ENCODE measurements around the gene CHGA. TPM values are rescaled to one million over a fixed set of nuclear protein-coding genes. Genes with fewer than 3 reads are reported as not detected.
A peak's percentile ranks its signal among the peaks of the same experiment; 100 is the strongest.

Gene CHGA
- total RNA-seq, 2 donors from 2014 or later = not detected

DNA sequence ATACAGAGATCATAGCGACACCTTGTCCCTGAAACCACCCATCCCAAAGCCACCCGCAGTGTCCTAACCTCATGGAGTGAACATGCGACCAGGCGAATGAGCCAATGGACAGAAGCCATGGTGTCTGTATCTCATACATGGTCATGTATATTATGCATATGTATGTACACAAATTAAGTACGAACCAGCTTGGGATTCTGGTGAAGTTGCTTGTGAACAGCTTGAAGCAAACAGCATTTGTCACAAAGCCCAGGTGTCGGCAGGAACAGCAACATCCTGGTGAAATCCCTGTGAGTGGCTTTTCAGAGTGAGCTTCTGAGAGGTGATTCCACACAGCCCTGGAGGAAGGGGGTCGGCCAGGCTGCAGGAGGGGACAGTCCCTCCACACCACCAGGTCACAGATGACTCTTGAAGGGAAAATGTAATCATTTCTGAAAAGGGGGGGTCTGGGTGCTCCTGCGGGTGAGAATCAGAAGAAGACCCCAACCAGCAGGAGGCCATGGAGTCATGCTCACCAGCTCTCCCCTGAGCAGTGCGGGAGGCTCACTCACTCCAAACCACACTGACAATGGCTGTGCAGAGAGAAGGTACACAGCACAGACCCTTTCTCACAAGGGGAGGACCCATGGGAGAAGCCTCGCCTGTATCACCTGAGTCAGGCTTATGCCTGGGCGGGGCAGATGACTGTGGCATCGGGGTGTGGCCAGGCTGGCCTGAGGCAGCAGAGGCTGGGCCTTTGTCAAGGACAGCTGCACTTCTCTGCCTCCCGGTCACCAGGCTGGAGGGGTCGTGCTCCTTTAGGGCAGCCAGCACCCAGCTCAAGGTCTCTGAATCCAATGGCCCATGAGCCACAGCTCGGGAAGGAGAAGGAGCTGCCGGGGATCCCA, 14.3 kb downstream of the CHGA start:
- H3K27ac Mint-ChIP-seq = no peak overlapping the region
- ATAC-seq (replicated peaks in 1 of 2) (peak; percentile 35 to 39), DNase-seq (no peak)
- no peak overlapping the region for H3K4me3 Mint-ChIP-seq
- no peaks in the 10 kb centered on the region for H3K4me1 Mint-ChIP-seq (ENCODE audit: low read depth)
- no peaks in the 10 kb centered on the region for H3K27me3 Mint-ChIP-seq (ENCODE audit: low read depth)
- H3K9me3 Mint-ChIP-seq = no peaks in the 10 kb centered on the region
- H3K36me3 Mint-ChIP-seq (ENCODE audit: insufficient read depth in 2 of 2) = no peaks in the 10 kb centered on the region

DNA sequence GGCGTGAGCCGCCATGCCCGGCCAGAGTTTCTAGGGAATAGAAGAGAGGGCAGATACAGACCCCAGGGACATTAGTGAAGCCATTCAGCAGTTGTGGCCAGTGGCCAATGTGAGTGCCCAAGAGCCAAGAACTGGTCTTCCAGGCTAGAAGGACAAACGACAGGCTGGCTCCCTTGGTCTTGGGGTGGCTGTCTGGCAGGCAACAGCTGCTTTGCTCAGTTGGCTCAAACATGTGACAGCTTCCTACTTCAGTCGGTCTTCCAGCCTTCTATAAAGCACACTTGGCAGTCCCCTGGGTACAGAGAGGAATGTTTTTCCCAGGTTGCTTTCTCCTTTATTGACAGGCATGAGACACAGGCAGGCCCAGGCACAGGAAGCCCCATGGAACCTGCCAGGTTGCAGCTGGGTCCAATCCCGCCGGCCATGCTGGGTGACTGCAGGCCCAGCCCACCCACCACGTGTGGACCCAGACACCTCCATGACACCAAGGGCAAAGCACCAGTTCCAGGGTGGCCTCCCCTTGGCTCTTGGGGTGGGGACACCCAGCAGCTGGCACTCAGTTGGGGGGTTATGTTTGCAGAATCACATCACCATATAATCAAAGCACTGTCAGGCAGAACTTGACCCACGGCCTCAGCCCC, 15.4 kb downstream of the CHGA start:
- no peaks in the 10 kb centered on the region for H3K9me3 Mint-ChIP-seq
- H3K4me3 Mint-ChIP-seq = no peak overlapping the region
- ATAC-seq (replicated peaks in 1 of 2) (no peak), DNase-seq (no peak)
- no peaks in the 10 kb centered on the region for H3K36me3 Mint-ChIP-seq (ENCODE audit: insufficient read depth in 2 of 2)
- no peak overlapping the region for H3K27ac Mint-ChIP-seq
- no peaks in the 10 kb centered on the region for H3K27me3 Mint-ChIP-seq (ENCODE audit: low read depth)
- no peaks in the 10 kb centered on the region for H3K4me1 Mint-ChIP-seq (ENCODE audit: low read depth)

DNA sequence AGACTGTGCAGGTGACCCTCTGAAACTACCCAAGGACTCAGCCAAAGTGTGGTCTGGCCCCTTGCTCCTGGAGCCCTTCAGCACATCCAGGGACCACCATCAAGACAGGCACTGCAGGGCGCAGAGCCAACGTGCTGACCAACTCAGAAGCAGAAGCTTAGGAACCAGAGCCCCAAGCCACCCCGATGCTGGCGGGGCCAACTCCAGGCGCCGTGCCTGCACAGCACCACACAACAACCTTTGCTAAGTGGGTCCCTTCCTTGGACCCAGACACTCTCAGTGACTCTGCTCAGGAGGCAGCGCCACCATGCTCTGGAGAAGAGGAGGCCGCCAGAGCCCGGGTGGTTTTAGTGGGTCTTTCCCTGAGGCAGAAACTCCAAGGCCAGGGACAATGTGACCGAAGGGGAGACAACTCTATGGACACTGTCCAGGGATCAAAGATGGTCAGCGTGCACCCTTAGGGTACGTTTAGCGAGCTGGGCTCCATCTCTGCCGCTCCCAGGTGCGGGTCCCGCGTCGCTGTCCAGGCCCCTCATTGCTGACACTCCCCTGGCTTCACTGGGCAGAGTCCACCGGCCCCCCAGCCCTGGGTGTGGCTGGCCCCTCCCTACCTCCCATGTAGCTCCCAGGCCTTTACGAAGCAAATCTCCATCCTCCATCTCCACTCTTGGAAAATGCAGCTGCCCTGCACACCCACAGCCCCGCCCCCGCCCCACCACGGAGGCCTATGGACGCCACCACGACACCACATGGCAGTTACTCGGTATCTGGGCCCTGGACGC, 16.1 kb downstream of the CHGA start:
- H3K4me3 Mint-ChIP-seq = no peak overlapping the region
- no peaks in the 10 kb centered on the region for H3K9me3 Mint-ChIP-seq
- no peaks in the 10 kb centered on the region for H3K4me1 Mint-ChIP-seq (ENCODE audit: low read depth)
- no peaks in the 10 kb centered on the region for H3K27me3 Mint-ChIP-seq (ENCODE audit: low read depth)
- DNase-seq = no peak
- H3K27ac Mint-ChIP-seq = no peak overlapping the region
- no peak for ATAC-seq (replicated peaks in 1 of 2)
- no peaks in the 10 kb centered on the region for H3K36me3 Mint-ChIP-seq (ENCODE audit: insufficient read depth in 2 of 2)

DNA sequence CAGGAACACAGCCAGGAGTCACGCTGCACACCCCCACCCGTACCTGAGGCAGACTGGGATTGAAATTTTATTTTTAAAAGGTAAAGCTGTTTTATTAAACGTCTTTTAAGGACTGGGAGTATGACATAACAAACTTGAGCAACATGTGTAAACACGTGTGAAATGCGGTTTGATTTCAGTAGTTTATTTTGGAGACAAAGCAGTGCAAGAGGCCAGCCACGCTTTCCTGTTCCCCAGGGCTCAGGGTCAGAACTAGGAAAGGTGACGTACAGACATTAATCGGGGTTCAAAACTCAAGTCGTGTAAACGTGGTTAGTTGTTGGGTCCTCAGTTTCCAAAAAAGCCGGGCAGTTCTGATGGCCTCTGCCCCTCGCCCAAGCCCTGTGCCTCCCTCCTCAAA, 16.7 kb downstream of the CHGA start:
- Mint-ChIP-seq H3K36me3 (ENCODE audit: insufficient read depth in 2 of 2) (no peaks in the 10 kb centered on the region), H3K9me3 (no peaks in the 10 kb centered on the region), H3K27ac (no peak overlapping the region), H3K4me3 (no peak overlapping the region), H3K27me3 (ENCODE audit: low read depth) (no peaks in the 10 kb centered on the region), H3K4me1 (ENCODE audit: low read depth) (no peaks in the 10 kb centered on the region)
- DNase-seq = no peak
- ATAC-seq (replicated peaks in 1 of 2) = no peak

DNA sequence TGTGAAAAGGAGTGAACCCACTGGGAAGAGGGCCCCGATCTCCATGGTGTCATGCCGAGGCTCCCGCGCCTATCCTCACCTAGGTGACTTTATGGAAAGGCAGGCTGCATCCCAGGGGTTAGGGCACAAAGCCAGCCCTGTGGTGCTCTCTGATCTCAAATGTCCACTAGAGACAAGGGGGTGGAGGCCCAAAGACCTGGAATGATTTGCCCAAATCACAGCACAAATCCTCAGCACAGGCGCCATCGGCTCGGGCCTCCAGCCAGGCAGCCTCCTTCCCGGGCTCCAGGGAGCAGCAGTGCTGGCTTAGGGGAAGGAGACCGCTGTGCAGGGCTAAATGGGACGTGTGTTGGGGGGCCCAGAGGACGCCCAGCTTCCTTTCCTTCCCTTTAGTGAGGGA, 17.6 kb downstream of the CHGA start:
- Mint-ChIP-seq H3K36me3 (ENCODE audit: insufficient read depth in 2 of 2) (no peaks in the 10 kb centered on the region), H3K9me3 (no peaks in the 10 kb centered on the region), H3K27me3 (ENCODE audit: low read depth) (no peaks in the 10 kb centered on the region), H3K27ac (no peak overlapping the region), H3K4me3 (no peak overlapping the region), H3K4me1 (ENCODE audit: low read depth) (no peaks in the 10 kb centered on the region)
- no peak for DNase-seq
- no peak for ATAC-seq (replicated peaks in 1 of 2)

DNA sequence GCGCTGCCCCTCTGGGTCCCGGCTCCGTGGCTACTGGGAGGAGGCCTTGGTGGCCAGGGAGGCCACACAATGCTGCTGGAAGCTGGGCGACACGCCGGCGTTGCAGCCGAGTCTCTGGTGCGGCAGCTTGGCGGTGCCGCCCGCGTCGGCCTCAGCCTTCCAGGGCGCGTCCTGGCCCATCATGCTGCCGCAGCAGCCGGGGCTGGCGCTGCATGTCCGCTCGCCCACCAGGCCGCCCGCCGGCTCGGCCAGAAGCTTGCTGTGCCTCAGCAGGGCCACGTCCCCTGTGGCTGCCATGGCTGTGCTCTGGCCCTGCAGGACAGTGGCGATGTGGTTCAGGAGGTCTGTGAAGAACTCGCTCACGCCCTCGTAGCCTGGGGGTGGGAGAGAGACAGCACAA, 18.6 kb downstream of the CHGA start:
- H3K36me3 Mint-ChIP-seq (ENCODE audit: insufficient read depth in 2 of 2) = no peaks in the 10 kb centered on the region
- ATAC-seq (replicated peaks in 1 of 2) = no peak
- no peaks in the 10 kb centered on the region for H3K9me3 Mint-ChIP-seq
- no peak overlapping the region for H3K4me3 Mint-ChIP-seq
- H3K27ac Mint-ChIP-seq = no peak overlapping the region
- no peaks in the 10 kb centered on the region for H3K4me1 Mint-ChIP-seq (ENCODE audit: low read depth)
- no peak for DNase-seq
- H3K27me3 Mint-ChIP-seq (ENCODE audit: low read depth) = no peaks in the 10 kb centered on the region

DNA sequence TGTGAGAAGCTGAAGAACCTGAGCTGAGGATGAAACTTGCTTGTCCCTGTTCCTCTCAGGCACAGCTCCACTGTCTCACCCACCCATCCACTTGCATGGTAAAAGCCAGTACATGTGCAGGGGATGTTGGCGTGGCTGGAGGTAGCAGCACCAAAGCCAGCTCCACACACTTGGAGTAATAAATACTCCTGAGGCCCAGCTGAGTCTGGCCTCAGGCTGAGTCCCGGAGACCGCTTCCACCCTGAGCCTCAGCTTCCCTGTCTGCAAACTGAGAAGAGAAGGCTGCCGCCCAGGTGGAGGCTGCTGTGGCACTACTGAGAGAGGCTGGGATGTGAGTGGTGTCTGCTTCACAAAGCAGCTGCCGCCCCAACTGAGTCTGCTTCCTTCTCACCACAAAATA, 19.2 kb downstream of the CHGA start:
- no peak for DNase-seq
- H3K36me3 Mint-ChIP-seq (ENCODE audit: insufficient read depth in 2 of 2) = no peaks in the 10 kb centered on the region
- ATAC-seq (replicated peaks in 1 of 2) = no peak
- H3K4me3 Mint-ChIP-seq = no peak overlapping the region
- no peaks in the 10 kb centered on the region for H3K27me3 Mint-ChIP-seq (ENCODE audit: low read depth)
- no peak overlapping the region for H3K27ac Mint-ChIP-seq
- no peaks in the 10 kb centered on the region for H3K4me1 Mint-ChIP-seq (ENCODE audit: low read depth)
- H3K9me3 Mint-ChIP-seq = no peaks in the 10 kb centered on the region

DNA sequence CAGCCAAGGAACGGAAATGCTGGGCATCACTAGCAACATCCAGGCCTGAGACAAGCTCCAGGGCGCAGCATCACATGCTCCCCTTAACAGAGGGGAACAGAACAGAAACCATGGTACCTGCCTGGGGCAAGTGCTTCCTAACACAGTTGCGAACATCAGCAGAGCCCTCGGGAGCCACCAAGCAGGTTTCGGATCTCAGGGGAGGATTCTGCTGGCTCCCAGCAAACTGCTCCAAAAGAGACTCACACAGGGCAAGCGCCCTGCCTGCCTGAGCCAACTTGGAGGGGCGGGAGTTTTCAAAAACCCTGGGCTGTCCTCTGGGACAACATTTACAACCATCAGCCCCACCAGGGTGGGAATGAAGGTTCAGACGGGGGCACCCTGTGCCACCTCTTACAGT, 19.6 kb downstream of the CHGA start:
- Mint-ChIP-seq H3K36me3 (ENCODE audit: insufficient read depth in 2 of 2) (no peaks in the 10 kb centered on the region), H3K27ac (no peak overlapping the region), H3K4me1 (ENCODE audit: low read depth) (no peaks in the 10 kb centered on the region), H3K9me3 (no peaks in the 10 kb centered on the region), H3K4me3 (no peak overlapping the region), H3K27me3 (ENCODE audit: low read depth) (no peaks in the 10 kb centered on the region)
- no peak for ATAC-seq (replicated peaks in 1 of 2)
- no peak for DNase-seq

DNA sequence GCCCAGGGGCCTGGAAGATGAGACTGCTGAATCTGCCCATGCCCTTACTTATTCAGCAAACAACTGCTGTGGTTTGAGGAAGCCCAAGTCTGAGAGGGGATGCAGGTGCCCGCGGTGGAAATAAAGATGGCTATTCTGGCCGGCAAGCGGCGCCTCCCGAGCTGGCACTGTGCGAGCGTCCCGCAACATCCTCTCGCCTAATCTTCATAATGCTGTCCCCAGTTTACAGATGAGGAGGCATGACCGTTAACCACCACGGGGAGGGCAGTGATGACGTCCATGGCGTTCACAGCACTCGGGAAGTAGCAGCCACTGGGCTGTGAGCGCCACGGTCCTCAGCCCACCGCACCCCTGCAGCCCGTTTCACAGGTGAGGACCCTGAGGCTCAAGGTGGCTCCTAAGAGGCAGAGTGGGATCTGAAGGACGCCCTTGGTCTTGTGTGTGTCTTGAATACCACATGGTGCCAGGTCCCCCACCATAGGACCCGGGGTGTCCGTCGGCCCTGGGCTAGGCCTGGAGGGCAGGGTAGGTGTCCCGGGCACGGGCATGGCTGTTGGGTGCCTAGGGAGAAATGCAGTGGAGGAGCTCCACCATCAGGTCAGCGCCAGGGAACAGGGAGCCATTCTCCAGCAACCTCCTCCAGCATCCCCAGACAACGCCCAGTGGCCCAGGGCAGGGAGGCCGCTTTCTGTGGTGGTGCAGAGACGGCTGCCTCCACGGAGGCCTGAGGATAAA, 20.2 kb downstream of the CHGA start:
- ATAC-seq (replicated peaks in 1 of 2) (no peak), DNase-seq (no peak)
- Mint-ChIP-seq H3K4me3 (no peak overlapping the region), H3K36me3 (ENCODE audit: insufficient read depth in 2 of 2) (no peaks in the 10 kb centered on the region), H3K27me3 (ENCODE audit: low read depth) (no peaks in the 10 kb centered on the region), H3K27ac (no peak overlapping the region), H3K9me3 (no peaks in the 10 kb centered on the region), H3K4me1 (ENCODE audit: low read depth) (no peaks in the 10 kb centered on the region)

DNA sequence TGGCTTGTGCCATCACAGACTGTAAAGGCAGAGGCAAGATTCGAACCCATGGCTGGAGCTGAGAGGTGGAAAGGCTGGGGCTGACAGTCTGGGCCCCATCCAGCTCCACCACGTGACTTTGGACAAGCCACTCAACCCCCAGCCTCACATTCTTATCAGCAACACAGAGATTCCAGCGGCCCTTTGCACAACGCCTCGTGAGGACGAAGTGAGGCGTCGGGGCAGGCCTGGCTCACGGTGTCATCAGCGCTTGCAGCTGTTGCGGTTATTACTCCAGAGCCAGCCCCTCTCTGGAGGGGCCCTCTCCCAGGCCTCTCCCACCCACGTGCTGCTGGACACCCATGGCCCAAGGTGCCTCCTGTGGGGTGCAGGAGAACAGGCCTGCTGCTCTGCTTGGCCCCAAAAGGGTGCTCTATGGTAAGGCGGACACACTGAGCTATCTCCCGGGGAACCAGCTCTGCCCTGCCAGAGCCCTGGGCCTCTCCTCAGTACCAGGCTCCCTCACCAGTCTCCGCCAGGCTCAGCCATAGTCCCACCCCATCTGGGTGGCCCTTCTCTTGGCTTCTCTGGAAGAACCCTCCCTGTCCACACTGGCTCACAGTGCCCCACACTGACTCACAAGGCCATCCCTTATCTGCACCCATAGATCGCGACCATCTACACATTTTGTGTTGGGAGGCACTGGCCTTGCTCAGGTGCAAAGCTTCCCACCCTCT, 21.1 kb downstream of the CHGA start:
- Mint-ChIP-seq H3K27ac (peak overlapping the region; percentile 48), H3K36me3 (ENCODE audit: insufficient read depth in 2 of 2) (no peaks in the 10 kb centered on the region)

DNA sequence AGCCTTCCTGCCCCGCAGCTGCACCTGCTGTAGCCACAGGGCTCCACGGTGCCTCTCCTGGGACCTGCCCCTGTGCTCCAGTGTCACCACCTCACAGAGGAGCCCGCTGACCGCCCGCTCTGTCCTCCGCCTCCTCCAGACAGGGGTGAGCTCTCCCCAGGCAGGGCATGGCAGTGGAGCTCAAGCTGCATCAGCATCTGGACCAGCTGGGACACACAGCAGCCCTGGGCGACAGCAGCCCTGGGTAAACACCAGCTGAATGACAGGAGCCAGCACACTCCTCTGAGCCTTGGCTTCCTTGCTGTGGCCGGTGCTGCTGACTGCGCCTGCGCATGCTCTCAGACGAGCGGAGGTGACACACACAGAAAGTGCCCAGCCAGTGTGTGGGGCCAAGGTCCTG, 22.0 kb downstream of the CHGA start:
- Mint-ChIP-seq H3K27ac (no peak overlapping the region), H3K27me3 (ENCODE audit: low read depth) (no peaks in the 10 kb centered on the region), H3K4me3 (no peak overlapping the region), H3K36me3 (ENCODE audit: insufficient read depth in 2 of 2) (no peaks in the 10 kb centered on the region), H3K9me3 (no peaks in the 10 kb centered on the region), H3K4me1 (ENCODE audit: low read depth) (no peaks in the 10 kb centered on the region)
- ATAC-seq (replicated peaks in 1 of 2) (no peak), DNase-seq (no peak)

More for the DNA sequence above, 21.1 kb downstream of the CHGA start:
- Mint-ChIP-seq H3K4me3 (no peak overlapping the region), H3K4me1 (ENCODE audit: low read depth) (no peaks in the 10 kb centered on the region), H3K9me3 (no peaks in the 10 kb centered on the region), H3K27me3 (ENCODE audit: low read depth) (no peaks in the 10 kb centered on the region)
- DNase-seq (no peak), ATAC-seq (replicated peaks in 1 of 2) (no peak)

DNA sequence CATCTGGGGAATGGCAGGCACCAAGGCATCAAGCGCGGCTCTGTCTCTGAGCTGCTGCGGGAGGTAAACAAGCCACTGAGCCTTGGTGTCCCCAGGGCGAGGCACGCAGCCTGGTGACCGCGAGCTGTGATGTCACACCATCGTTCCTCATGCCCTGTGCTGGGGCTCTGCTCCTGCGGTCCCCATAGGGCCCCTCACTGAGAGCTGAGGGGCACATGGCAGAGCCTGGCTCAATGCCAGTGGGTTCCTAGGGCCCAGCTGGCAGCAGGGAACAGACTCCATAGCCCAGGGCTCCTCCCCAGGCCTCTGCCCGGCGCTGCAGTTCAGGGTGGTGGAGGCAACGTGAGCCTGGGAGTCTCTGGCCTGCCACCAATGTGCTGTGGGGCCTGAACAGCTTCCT, 22.6 kb downstream of the CHGA start:
- H3K27me3 Mint-ChIP-seq (ENCODE audit: low read depth) = no peaks in the 10 kb centered on the region
- ATAC-seq (replicated peaks in 1 of 2) (no peak), DNase-seq (no peak)
- no peaks in the 10 kb centered on the region for H3K4me1 Mint-ChIP-seq (ENCODE audit: low read depth)
- no peaks in the 10 kb centered on the region for H3K36me3 Mint-ChIP-seq (ENCODE audit: insufficient read depth in 2 of 2)
- H3K27ac Mint-ChIP-seq = no peak overlapping the region
- H3K9me3 Mint-ChIP-seq = no peaks in the 10 kb centered on the region
- no peak overlapping the region for H3K4me3 Mint-ChIP-seq
